Cardiac muscle cell (in vitro differentiated cells and primary cell): Measurements from ENCODE around the gene CAND2. TPM values are rescaled to one million over a fixed set of nuclear protein-coding genes. Genes with fewer than 3 reads are reported as not detected.

Experiments
- DNase-seq, 2 donors: peaks; one replicate each; pipeline versions ENCODE4 v3.0.0 to v3.0.0-alpha.2; 2010 to 2017; ENCODE audit warnings: low read depth in 1 of 2, low spot score in 1 of 2
- H3K27ac ChIP-seq: fragments of 200-600 bp; sonication (generic); 2 replicates; pipeline ENCODE4 v1.5.1; 2016
- H3K27me3 ChIP-seq: fragments of 200-600 bp; sonication (generic); 2 replicates; pipeline ENCODE4 v1.6.0; 2016; ENCODE audit warnings: control low read depth
- H3K36me3 ChIP-seq: fragments of 200-600 bp; sonication (generic); 2 replicates; pipeline ENCODE4 v1.5.1; 2016; ENCODE audit warnings: control low read depth
- H3K4me1 ChIP-seq: fragments of 200-600 bp; sonication (generic); 2 replicates; pipeline ENCODE4 v1.8.1; 2017; ENCODE audit warnings: low read depth, mild to moderate bottlenecking, mixed run types
- H3K4me3 ChIP-seq: fragments of 200-600 bp; sonication (generic); 2 replicates; pipeline ENCODE4 v1.5.1; 2016; ENCODE audit warnings: mild to moderate bottlenecking
- H3K9me3 ChIP-seq: fragments of 200-600 bp; sonication (generic); 2 replicates; pipeline ENCODE4 v1.5.1; 2017; ENCODE audit warnings: low read depth, mild to moderate bottlenecking, control low read depth
- CTCF ChIP-seq: IDR thresholded peaks from 2 replicates; pipeline ENCODE4 v1.5.1; 2012; ENCODE audit warnings: low read depth, mild to moderate bottlenecking, low read length
- polyA plus RNA-seq: library from polyadenylated mRNA; unstranded; fragments of >200 nt; fragmentation: Nextera tagmentation; extraction: Ambion mirVana; gene quantifications from 2 replicates; pipeline ENCODE4 v1.2.1, GENCODE V29; 2016
- total RNA-seq: library from RNA; depleted of rRNA; stranded (reverse); fragments of >200 nt; gene quantifications from 2 replicates; pipeline ENCODE4 v1.2.3, GENCODE V29; 2016

CAND2 gene
- total and polyA plus RNA-seq, 2 experiments from 2014 or later = 35.2 to 80.3 TPM

- no peaks in the 10 kb centered on the region for H3K4me1 ChIP-seq
- no peak for TF ChIP-seq CTCF
- H3K27me3 ChIP-seq = no peaks in the 10 kb centered on the region
- no peak for DNase-seq
- H3K9me3 ChIP-seq = no peaks in the 10 kb centered on the region
- H3K36me3 ChIP-seq = peaks cover 49% of the 10 kb centered on the region
- no peak overlapping the region for H3K4me3 ChIP-seq
- H3K27ac ChIP-seq = no peak overlapping the region
Observed at GRCh38 chr3:12828751-12829150, 32.3 kb downstream of the CAND2 start.

GRCh38 chr3:12829404-12829803, 32.9 kb downstream of the CAND2 start:
- Histone ChIP-seq H3K36me3 (peaks cover 56% of the 10 kb centered on the region), H3K9me3 (no peaks in the 10 kb centered on the region), H3K4me1 (no peaks in the 10 kb centered on the region), H3K27ac (no peak overlapping the region), H3K27me3 (no peaks in the 10 kb centered on the region), H3K4me3 (no peak overlapping the region)
- TF ChIP-seq CTCF = no peak
- no peak for DNase-seq

GRCh38 chr3:12829886-12830784, 33.7 kb downstream of the CAND2 start:
- no peaks in the 10 kb centered on the region for H3K9me3 ChIP-seq
- H3K4me1 ChIP-seq = no peaks in the 10 kb centered on the region
- TF ChIP-seq CTCF = no peak
- H3K27me3 ChIP-seq = no peaks in the 10 kb centered on the region
- DNase-seq = no peak
- no peak overlapping the region for H3K4me3 ChIP-seq
- peaks cover 63% of the 10 kb centered on the region for H3K36me3 ChIP-seq
- H3K27ac ChIP-seq = peak overlapping the region; percentile 58

GRCh38 chr3:12830785-12831156, 34.3 kb downstream of the CAND2 start:
- no peak for DNase-seq
- peaks cover 68% of the 10 kb centered on the region for H3K36me3 ChIP-seq
- no peaks in the 10 kb centered on the region for H3K9me3 ChIP-seq
- peak; percentile 18 for TF ChIP-seq CTCF
- peak overlapping the region; percentile 58 for H3K27ac ChIP-seq
- no peaks in the 10 kb centered on the region for H3K4me1 ChIP-seq
- H3K4me3 ChIP-seq = no peak overlapping the region
- H3K27me3 ChIP-seq = no peaks in the 10 kb centered on the region

GRCh38 chr3:12831301-12831866, 34.9 kb downstream of the CAND2 start:
- no peak for DNase-seq
- peaks cover 69% of the 10 kb centered on the region for H3K36me3 ChIP-seq
- no peak overlapping the region for H3K4me3 ChIP-seq
- no peak for TF ChIP-seq CTCF
- no peaks in the 10 kb centered on the region for H3K4me1 ChIP-seq
- peak overlapping the region; percentile 16 for H3K27ac ChIP-seq
- H3K9me3 ChIP-seq = no peaks in the 10 kb centered on the region
- no peaks in the 10 kb centered on the region for H3K27me3 ChIP-seq
